CD14-positive monocyte (primary cell): ENCODE results near the gene PLIN3. TPM values are rescaled to one million over a fixed set of nuclear protein-coding genes. Genes with fewer than 3 reads are reported as not detected.

Experiments
- DNase-seq, 3 donors: peaks; one replicate each; pipeline ENCODE4 v3.0.0-alpha.2; 2011 to 2022
- H2AFZ ChIP-seq: 2 replicates; pipeline ENCODE4 v1.6.0; 2012; ENCODE audit warnings: mild to moderate bottlenecking, low read depth, low read length, inconsistent platforms; ENCODE audit not compliant: insufficient read depth, poor library complexity, severe bottlenecking
- H3K27ac ChIP-seq, 2 donors: 1 replicate in 1 of 2; 2 replicates in 1 of 2; pipeline ENCODE4 v1.5.1; 2012 to 2013; ENCODE audit warnings: low read length in 2 of 2, control low read depth in 1 of 2, inconsistent platforms in 1 of 2, low read depth in 1 of 2, mild to moderate bottlenecking in 1 of 2
- H3K27me3 ChIP-seq, 2 donors: one replicate each; pipeline versions ENCODE4 v1.6.0 to v1.6.1; 2011 to 2013; ENCODE audit warnings: low read length in 2 of 2; ENCODE audit not compliant: control insufficient read depth in 2 of 2, insufficient read depth in 2 of 2
- H3K36me3 ChIP-seq, 2 donors: replicated peaks in 1 of 2; 1 replicate in 1 of 2; 2 replicates in 1 of 2; pipeline versions ENCODE4 v1.5.1 to v1.6.1; 2012 to 2013; ENCODE audit warnings: low read length in 2 of 2, control low read depth in 1 of 2, inconsistent platforms in 1 of 2, mild to moderate bottlenecking in 1 of 2; ENCODE audit not compliant: insufficient read depth in 2 of 2, control insufficient read depth in 1 of 2
- H3K4me1 ChIP-seq, 2 donors: 1 replicate in 1 of 2; 2 replicates in 1 of 2; pipeline versions ENCODE4 v1.5.1 to v1.6.1; 2012 to 2013; ENCODE audit warnings: low read length in 2 of 2, control low read depth in 1 of 2, inconsistent platforms in 1 of 2, mild to moderate bottlenecking in 1 of 2, moderate library complexity in 1 of 2; ENCODE audit not compliant: insufficient read depth in 2 of 2, control insufficient read depth in 1 of 2
- H3K4me2 ChIP-seq: replicated peaks from 2 replicates; pipeline ENCODE3; 2012; ENCODE audit warnings: low read length, moderate library complexity, mild to moderate bottlenecking; ENCODE audit not compliant: poor library complexity, severe bottlenecking; ENCODE audit errors: extremely low read depth
- H3K4me3 ChIP-seq, 3 experiments: fragments of 200-600 bp in 1 of 3; sonication (generic) in 1 of 3; replicated peaks in 1 of 3; 1 replicate in 2 of 3; 2 replicates in 1 of 3; pipeline ENCODE4 v1.5.1; 2011 to 2013; ENCODE audit warnings: low read length in 3 of 3, mild to moderate bottlenecking in 3 of 3, control low read depth in 2 of 3, low read depth in 2 of 3, inconsistent platforms in 1 of 3, moderate library complexity in 1 of 3
- H3K79me2 ChIP-seq: 2 replicates; pipeline ENCODE4 v1.6.0; 2012; ENCODE audit warnings: mild to moderate bottlenecking, control low read depth, inconsistent platforms, low read length, moderate library complexity; ENCODE audit not compliant: insufficient read depth
- H3K9ac ChIP-seq: 2 replicates; pipeline ENCODE4 v1.6.0; 2017; ENCODE audit warnings: low read length, mild to moderate bottlenecking; ENCODE audit not compliant: insufficient read depth, poor library complexity, severe bottlenecking
- H3K9me3 ChIP-seq, 2 donors: replicated peaks in 1 of 2; 1 replicate in 1 of 2; 2 replicates in 1 of 2; pipeline versions ENCODE4 v1.5.1 to v1.6.1; 2012 to 2013; ENCODE audit warnings: low read length in 2 of 2, control low read depth in 1 of 2; ENCODE audit not compliant: control insufficient read depth in 1 of 2, insufficient read depth in 1 of 2
- H4K20me1 ChIP-seq: 2 replicates; pipeline ENCODE4 v1.6.0; 2012; ENCODE audit warnings: mild to moderate bottlenecking, low read length, control low read depth, moderate library complexity; ENCODE audit not compliant: insufficient read depth
- H3K27ac Mint-ChIP-seq, 7 donors: one replicate each; pipeline ENCODE4 v1.8.0; 2020; ENCODE audit warnings: mild to moderate bottlenecking in 7 of 7, mixed read lengths in 7 of 7, moderate library complexity in 6 of 7, inconsistent platforms in 2 of 7
- H3K27me3 Mint-ChIP-seq, 3 donors: one replicate each; pipeline ENCODE4 v1.8.0; 2021 to 2022; ENCODE audit warnings: low read depth in 3 of 3, mild to moderate bottlenecking in 3 of 3, mixed read lengths in 3 of 3, moderate library complexity in 3 of 3, inconsistent platforms in 1 of 3
- H3K36me3 Mint-ChIP-seq, 2 donors: one replicate each; pipeline ENCODE4 v1.8.0; 2020; ENCODE audit warnings: mixed read lengths in 2 of 2, inconsistent platforms in 1 of 2, mild to moderate bottlenecking in 1 of 2
- H3K4me1 Mint-ChIP-seq: one replicate; pipeline ENCODE4 v1.8.0; 2020; ENCODE audit warnings: mild to moderate bottlenecking, mixed read lengths
- H3K4me3 Mint-ChIP-seq, 2 donors: one replicate each; pipeline ENCODE4 v1.8.0; 2020; ENCODE audit warnings: mild to moderate bottlenecking in 2 of 2, mixed read lengths in 2 of 2, moderate library complexity in 1 of 2
- H3K9me3 Mint-ChIP-seq, 7 donors: one replicate each; pipeline ENCODE4 v1.8.0; 2020 to 2022; ENCODE audit warnings: mixed read lengths in 7 of 7, mild to moderate bottlenecking in 6 of 7, moderate library complexity in 6 of 7, inconsistent platforms in 2 of 7
- WGBS: methylation state at CpG from one replicate; pipeline ENCODE4 v1.1.5; 2013; ENCODE audit warnings: missing lambda C conversion rate; ENCODE audit not compliant: insufficient coverage; 5-methylcytosine and 5-hydroxymethylcytosine counted together
- intact Hi-C, 2 donors: fragments of 100-400 bp; cut with micrococcal nuclease; formaldehyde crosslinking; loops; one replicate each; pipeline versions ENCODE4 v1.15.0 to v1.15.1; 2023
- polyA plus RNA-seq, 3 donors: library from polyadenylated mRNA; depleted of rRNA in 1 of 3; unstranded in 2 of 3; stranded (reverse) in 1 of 3; fragments of 300-500 nt in 2 of 3; fragments of >200 nt in 1 of 3; fragmentation: Illumina TruSeq in 2 of 3; gene quantifications; 1 replicate in 2 of 3; 2 replicates in 1 of 3; pipeline ENCODE4 v1.2.3, GENCODE V29; 2012 to 2021
- TF ChIP-seq, protein P1 (sequence below): fragments of 200-600 bp; IDR thresholded peaks from one replicate; pipeline ENCODE4 v1.8.0; 2022; ENCODE audit warnings: antibody characterized with exemption, mild to moderate bottlenecking

Gene PLIN3
- polyA plus RNA-seq, 3 donors = 78.8 to 151 (median 138) TPM

DNA sequence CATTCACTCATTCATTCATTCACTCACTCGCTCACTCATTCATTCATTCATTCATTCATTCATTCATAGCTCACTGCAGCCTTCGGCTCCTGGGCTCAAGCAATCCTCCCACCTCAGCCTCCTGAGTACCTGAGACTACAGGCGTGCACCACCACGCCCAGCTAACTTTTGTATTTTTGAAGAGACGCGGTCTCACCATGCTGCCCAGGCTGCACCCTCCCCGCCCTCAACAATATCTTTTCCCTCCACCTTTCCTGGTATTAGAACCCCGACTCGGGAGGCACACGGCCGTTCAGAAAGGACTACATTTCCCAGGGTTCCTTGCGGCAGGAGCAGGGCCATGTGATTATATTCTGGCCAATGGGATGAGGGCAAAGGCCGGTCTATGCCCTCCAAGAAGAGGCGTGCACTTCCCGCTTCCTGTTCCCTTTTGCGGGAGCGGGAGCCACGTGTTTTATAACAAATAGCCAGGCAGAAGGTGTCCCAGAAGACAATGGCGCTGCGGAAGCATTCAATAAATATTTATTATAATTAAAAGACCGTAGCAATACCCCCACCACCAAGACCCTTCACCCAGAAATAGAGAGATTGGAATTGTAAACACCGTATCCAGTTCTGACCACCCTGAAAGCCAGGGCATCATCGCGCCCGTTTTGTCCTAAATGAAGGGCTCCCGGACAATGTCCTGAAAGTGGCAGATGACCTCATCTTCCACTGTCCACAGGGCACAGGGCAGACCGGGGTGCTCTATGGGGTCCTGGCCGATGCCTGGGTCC is 51.9 kb downstream of the PLIN3 start:
- Histone ChIP-seq H2AFZ (no peak overlapping the region), H3K9me3 (no peaks in the 10 kb centered on the region), H4K20me1 (peaks cover 58% of the 10 kb centered on the region), H3K27me3 (no peaks in the 10 kb centered on the region), H3K79me2 (peaks cover 22% of the 10 kb centered on the region), H3K4me3 (peak overlapping the region; percentile 14 to 71 (median 14)), H3K4me2 (peak overlapping the region; percentile 75), H3K27ac (peak overlapping the region; percentile 26 to 67), H3K4me1 (peaks cover 56 to 59% of the 10 kb centered on the region in 2 donors), H3K36me3 (peaks cover 29 to 41% of the 10 kb centered on the region in 2 donors), H3K9ac (no peak overlapping the region)
- Mint-ChIP-seq H3K27ac (peak overlapping the region; percentile 81 to 100 (median 90)), H3K4me1 (peaks cover 39% of the 10 kb centered on the region), H3K4me3 (peak overlapping the region; percentile 65 to 83), H3K36me3 (peaks cover 34 to 43% of the 10 kb centered on the region in 2 donors), H3K9me3 (peaks cover 0 to 4% (median 0%) of the 10 kb centered on the region in 7 donors), H3K27me3 (peaks cover 0 to 6% (median 0%) of the 10 kb centered on the region in 3 donors)
- WGBS = 31% methylated on average over 15 of the region's 28 CpGs
- TF ChIP-seq, protein P1, sequence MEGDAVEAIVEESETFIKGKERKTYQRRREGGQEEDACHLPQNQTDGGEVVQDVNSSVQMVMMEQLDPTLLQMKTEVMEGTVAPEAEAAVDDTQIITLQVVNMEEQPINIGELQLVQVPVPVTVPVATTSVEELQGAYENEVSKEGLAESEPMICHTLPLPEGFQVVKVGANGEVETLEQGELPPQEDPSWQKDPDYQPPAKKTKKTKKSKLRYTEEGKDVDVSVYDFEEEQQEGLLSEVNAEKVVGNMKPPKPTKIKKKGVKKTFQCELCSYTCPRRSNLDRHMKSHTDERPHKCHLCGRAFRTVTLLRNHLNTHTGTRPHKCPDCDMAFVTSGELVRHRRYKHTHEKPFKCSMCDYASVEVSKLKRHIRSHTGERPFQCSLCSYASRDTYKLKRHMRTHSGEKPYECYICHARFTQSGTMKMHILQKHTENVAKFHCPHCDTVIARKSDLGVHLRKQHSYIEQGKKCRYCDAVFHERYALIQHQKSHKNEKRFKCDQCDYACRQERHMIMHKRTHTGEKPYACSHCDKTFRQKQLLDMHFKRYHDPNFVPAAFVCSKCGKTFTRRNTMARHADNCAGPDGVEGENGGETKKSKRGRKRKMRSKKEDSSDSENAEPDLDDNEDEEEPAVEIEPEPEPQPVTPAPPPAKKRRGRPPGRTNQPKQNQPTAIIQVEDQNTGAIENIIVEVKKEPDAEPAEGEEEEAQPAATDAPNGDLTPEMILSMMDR = no peak
- intact Hi-C loops = no loop called here
- peak; percentile 88 to 95 (median 92) for DNase-seq

GRCh38 chr19:4814625-4815425 is 52.6 kb downstream of the PLIN3 start:
- H3K27me3 ChIP-seq = no peaks in the 10 kb centered on the region
- H3K9ac ChIP-seq = no peak overlapping the region
- H3K79me2 ChIP-seq = peaks cover 21% of the 10 kb centered on the region
- Mint-ChIP-seq H3K4me1 (peaks cover 46% of the 10 kb centered on the region), H3K27ac (peak overlapping the region; percentile 81 to 100 (median 90)), H3K36me3 (peaks cover 32 to 37% of the 10 kb centered on the region in 2 donors), H3K9me3 (peaks cover 0 to 4% (median 0%) of the 10 kb centered on the region in 7 donors), H3K4me3 (peak overlapping the region in 1 of 2 donors; percentile 83), H3K27me3 (peaks cover 0 to 6% (median 0%) of the 10 kb centered on the region in 3 donors)
- peaks cover 29 to 38% of the 10 kb centered on the region in 2 donors for H3K36me3 ChIP-seq
- peaks cover 50% of the 10 kb centered on the region for H4K20me1 ChIP-seq
- H3K4me1 ChIP-seq = peaks cover 63 to 67% of the 10 kb centered on the region in 2 donors
- peak overlapping the region; percentile 67 to 99 for H3K27ac ChIP-seq
- peak overlapping the region in 1 of 3 experiments; percentile 71 for H3K4me3 ChIP-seq
- peak overlapping the region; percentile 75 for H3K4me2 ChIP-seq
- DNase-seq = no peak
- TF ChIP-seq, protein P1 = no peak
- no peaks in the 10 kb centered on the region for H3K9me3 ChIP-seq
- no peak overlapping the region for H2AFZ ChIP-seq
- intact Hi-C loops = loop anchor here in 1 of 2 donors (5.0 kb wide), 1 partner anchor 37 kb away; no protein-coding TSS in a partner anchor
- 74% methylated on average over 7 of the region's 7 CpGs for WGBS
